Measurements from ENCODE around the gene NUS1. TPM values are rescaled to one million over a fixed set of nuclear protein-coding genes. Genes with fewer than 3 reads are reported as not detected.

NUS1 gene
- total and polyA plus RNA-seq, 9 of the 15 experiments (the other 6 are each of a cell fraction or from before 2014, with no cell fraction given) = 16.3 to 53.7 (median 26.4) TPM

DNA sequence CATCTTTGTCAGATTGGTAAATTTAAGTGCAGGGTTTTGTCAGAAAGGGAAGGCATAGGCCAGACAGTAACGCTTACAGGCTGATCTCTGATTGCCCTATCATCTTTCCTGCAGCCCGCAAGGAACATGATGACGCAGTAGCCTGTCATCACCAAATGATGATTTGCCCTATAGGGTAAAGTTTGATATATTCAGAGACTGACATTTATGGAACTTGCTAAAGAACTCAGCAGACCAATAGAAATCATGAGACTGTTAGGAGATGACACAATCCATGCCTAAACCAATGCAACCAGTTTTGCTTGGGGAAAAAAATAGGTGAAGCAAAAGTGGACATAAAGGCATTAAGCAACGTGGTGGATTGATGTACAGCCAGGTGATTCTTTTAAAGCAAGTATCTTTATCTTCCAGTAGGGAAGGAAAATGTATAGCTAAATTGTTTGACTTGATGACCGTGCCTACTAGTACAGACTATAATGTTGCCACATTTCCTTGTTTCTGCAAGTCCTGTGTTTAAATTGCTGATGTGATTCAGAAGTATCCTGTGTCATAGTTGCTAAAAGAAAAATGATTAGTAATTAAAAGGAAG lies 2.4 kb downstream of the NUS1 start (continued):
- peak; percentile 73 for TF ChIP-seq ATF3 (IDR thresholded peaks at IDR 0.05)
- TF ChIP-seq ATF3 (CRISPR knock-in tag; conservative IDR thresholded peaks at IDR 0.05) = no peak; the same call in 1 of the 2 replicates
- no peak for TF ChIP-seq ZNF277 (CRISPR knock-in tag; IDR thresholded peaks at IDR 0.05; ENCODE audit: borderline replicate concordance)
- no peak for TF ChIP-seq SNAPC5 (CRISPR knock-in tag; IDR thresholded peaks at IDR 0.05)
- TF ChIP-seq CREM (IDR thresholded peaks at IDR 0.05; ENCODE audit: low read depth) = peak; percentile 87
- TF ChIP-seq DPF2 (IDR thresholded peaks at IDR 0.05) = peak; percentile 17; the same call in 1 of the 2 replicates
- TF ChIP-seq GTF2B (IDR thresholded peaks at IDR 0.05; ENCODE audit: extremely low read depth, insufficient read length) = no peak
- TF ChIP-seq TEAD4 (IDR thresholded peaks at IDR 0.05; ENCODE audit: low read length) = peak; percentile 51; the same call in 1 of the 2 replicates
- no peak for TF ChIP-seq TEAD4 (CRISPR knock-in tag; IDR thresholded peaks at IDR 0.05; ENCODE audit: borderline replicate concordance)
- no peak for TF ChIP-seq BRCA1 (IDR thresholded peaks at IDR 0.05)
- no peak for TF ChIP-seq BRCA1 (CRISPR knock-in tag; IDR thresholded peaks at IDR 0.05)
- TF ChIP-seq GMEB1 (CRISPR knock-in tag; IDR thresholded peaks at IDR 0.05) = no peak
- no peak for TF ChIP-seq ZFP1 (CRISPR knock-in tag; IDR thresholded peaks at IDR 0.05)
- no peak for TF ChIP-seq ATF1 (CRISPR knock-in tag; IDR thresholded peaks at IDR 0.05)
- peak; percentile 75 for TF ChIP-seq ATF1 (tag; IDR thresholded peaks at IDR 0.05)
- TF ChIP-seq PML (IDR thresholded peaks at IDR 0.05; ENCODE audit: low read length) = 0 out of 2 replicates have a peak, but pooled peaks have one; percentile 9
- no peak for TF ChIP-seq NELFE (IDR thresholded peaks at IDR 0.05; ENCODE audit: insufficient read depth, insufficient read length)
- TF ChIP-seq MLLT1 (IDR thresholded peaks at IDR 0.05) = no peak
- no peak for TF ChIP-seq ZNF79 (CRISPR knock-in tag; IDR thresholded peaks at IDR 0.05; ENCODE audit: low read depth)
- TF ChIP-seq GABPB1 (CRISPR knock-in tag; IDR thresholded peaks at IDR 0.05) = 0 out of 2 replicates have a peak, but pooled peaks have one; percentile 21
- TF ChIP-seq ARID1B (IDR thresholded peaks at IDR 0.05) = peak; percentile 46; the same call in 1 of the 2 replicates
- TF ChIP-seq SETDB1 (IDR thresholded peaks at IDR 0.05; ENCODE audit: low read length) = no peak
- TF ChIP-seq NR1H2 (CRISPR knock-in tag; IDR thresholded peaks at IDR 0.05) = no peak
- peak; percentile 70 for TF ChIP-seq CEBPB (tag; IDR thresholded peaks at IDR 0.05)
- 0 out of 2 replicates have a peak, but pooled peaks have one; percentile 38 for TF ChIP-seq ZNF175 (CRISPR knock-in tag; IDR thresholded peaks at IDR 0.05; ENCODE audit: low read depth)
- TF ChIP-seq ZSCAN29 (IDR thresholded peaks at IDR 0.05) = no peak
